K562 (cell line): ENCODE data around the gene KLHL18.
"Not testable (repeated sequence)": the region's sequence is repeated elsewhere in the genome, so short reads cannot be mapped to it uniquely, and the experiment has no call there.

Experiments used
- EZH2 ChIP-seq: IDR thresholded peaks from 2 replicates; pipeline ENCODE4 v1.6.1; 2012; ENCODE audit warnings: low read depth, mild to moderate bottlenecking, inconsistent platforms, low read length, borderline replicate concordance
- MIER1 ChIP-seq: fragments of 450-650 bp; IDR thresholded peaks from 2 replicates; pipeline ENCODE4 v1.6.1; 2016; ENCODE audit warnings: antibody characterized with exemption, mild to moderate bottlenecking, low read depth
- TF ChIP-seq, protein P1 (sequence below), 2 experiments: fragments of 450-650 bp; formaldehyde crosslinking in 1 of 2; IDR thresholded peaks; 2 replicates each; pipeline versions ENCODE4 v1.4.0 to v1.6.1; 2014 to 2020; ENCODE audit warnings: mild to moderate bottlenecking in 2 of 2, borderline replicate concordance in 1 of 2, low read depth in 1 of 2
- TF ChIP-seq, protein P2 (sequence below): sonication (generic); formaldehyde crosslinking; IDR thresholded peaks from 2 replicates; pipeline ENCODE4 v1.8.1; 2022; ENCODE audit warnings: missing genetic modification reagents

DNA sequence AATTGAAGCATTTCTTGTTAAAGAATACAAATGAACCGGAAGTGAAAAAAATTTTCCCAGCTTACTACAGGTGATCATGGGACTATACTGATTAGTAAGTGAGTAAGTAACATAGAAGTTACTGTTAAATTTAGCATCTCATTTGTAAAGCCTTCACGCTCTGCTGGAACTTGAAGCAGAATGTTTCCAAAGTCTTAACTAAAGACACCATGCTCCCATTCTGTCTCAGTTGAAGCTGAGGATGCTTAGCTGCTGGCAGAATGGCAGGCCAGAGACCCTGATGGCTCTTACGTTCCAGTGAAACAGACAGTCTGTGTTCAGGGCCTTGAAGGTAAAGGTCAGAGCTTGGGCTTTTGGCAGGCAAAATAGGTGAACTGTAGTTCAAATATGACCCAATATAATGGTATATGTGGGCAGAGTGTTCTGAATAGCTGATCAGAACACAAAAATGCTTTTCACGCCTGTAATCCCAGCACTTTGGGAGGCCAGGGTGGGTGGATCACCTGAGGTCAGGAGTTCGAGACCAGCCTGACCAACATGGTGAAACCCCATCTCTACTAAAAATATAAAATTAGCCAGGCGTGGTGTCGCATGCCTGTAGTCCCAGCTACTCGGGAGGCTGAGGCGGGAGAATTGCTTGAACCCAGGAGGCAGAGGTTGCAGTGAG, 9.1 kb downstream of the KLHL18 start:
- TF ChIP-seq MIER1, EZH2: not testable (repeated sequence)
- TF ChIP-seq, protein P1, sequence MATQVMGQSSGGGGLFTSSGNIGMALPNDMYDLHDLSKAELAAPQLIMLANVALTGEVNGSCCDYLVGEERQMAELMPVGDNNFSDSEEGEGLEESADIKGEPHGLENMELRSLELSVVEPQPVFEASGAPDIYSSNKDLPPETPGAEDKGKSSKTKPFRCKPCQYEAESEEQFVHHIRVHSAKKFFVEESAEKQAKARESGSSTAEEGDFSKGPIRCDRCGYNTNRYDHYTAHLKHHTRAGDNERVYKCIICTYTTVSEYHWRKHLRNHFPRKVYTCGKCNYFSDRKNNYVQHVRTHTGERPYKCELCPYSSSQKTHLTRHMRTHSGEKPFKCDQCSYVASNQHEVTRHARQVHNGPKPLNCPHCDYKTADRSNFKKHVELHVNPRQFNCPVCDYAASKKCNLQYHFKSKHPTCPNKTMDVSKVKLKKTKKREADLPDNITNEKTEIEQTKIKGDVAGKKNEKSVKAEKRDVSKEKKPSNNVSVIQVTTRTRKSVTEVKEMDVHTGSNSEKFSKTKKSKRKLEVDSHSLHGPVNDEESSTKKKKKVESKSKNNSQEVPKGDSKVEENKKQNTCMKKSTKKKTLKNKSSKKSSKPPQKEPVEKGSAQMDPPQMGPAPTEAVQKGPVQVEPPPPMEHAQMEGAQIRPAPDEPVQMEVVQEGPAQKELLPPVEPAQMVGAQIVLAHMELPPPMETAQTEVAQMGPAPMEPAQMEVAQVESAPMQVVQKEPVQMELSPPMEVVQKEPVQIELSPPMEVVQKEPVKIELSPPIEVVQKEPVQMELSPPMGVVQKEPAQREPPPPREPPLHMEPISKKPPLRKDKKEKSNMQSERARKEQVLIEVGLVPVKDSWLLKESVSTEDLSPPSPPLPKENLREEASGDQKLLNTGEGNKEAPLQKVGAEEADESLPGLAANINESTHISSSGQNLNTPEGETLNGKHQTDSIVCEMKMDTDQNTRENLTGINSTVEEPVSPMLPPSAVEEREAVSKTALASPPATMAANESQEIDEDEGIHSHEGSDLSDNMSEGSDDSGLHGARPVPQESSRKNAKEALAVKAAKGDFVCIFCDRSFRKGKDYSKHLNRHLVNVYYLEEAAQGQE (IDR thresholded peaks at IDR 0.05; ENCODE audit: borderline replicate concordance): not testable (repeated sequence)
- TF ChIP-seq, protein P1 (CRISPR knock-in tag; IDR thresholded peaks at IDR 0.05; ENCODE audit: low read depth): not testable (repeated sequence)
- TF ChIP-seq, protein P2, sequence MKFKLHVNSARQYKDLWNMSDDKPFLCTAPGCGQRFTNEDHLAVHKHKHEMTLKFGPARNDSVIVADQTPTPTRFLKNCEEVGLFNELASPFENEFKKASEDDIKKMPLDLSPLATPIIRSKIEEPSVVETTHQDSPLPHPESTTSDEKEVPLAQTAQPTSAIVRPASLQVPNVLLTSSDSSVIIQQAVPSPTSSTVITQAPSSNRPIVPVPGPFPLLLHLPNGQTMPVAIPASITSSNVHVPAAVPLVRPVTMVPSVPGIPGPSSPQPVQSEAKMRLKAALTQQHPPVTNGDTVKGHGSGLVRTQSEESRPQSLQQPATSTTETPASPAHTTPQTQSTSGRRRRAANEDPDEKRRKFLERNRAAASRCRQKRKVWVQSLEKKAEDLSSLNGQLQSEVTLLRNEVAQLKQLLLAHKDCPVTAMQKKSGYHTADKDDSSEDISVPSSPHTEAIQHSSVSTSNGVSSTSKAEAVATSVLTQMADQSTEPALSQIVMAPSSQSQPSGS: not testable (repeated sequence)
